PFSK-1 (cell line): ENCODE results near the gene MSANTD7. TPM values are rescaled to one million over a fixed set of nuclear protein-coding genes. Genes with fewer than 3 reads are reported as not detected.
A peak's percentile ranks its signal among the peaks of the same experiment; 100 is the strongest.

Experiments
- FOXP2 ChIP-seq: optimal IDR thresholded peaks from 2 replicates; pipeline ENCODE3; 2011; ENCODE audit warnings: borderline replicate concordance, control low read depth, inconsistent platforms; ENCODE audit not compliant: insufficient read depth; ENCODE audit errors: extremely low read length, extremely low read depth
- POLR2AphosphoS5 ChIP-seq: IDR thresholded peaks from 2 replicates; pipeline ENCODE4 v1.6.1; 2012; ENCODE audit warnings: low read depth, mild to moderate bottlenecking, control low read depth, low read length, moderate library complexity
- SIN3A ChIP-seq: IDR thresholded peaks from 2 replicates; pipeline ENCODE4 v1.6.1; 2012; ENCODE audit warnings: mild to moderate bottlenecking, low read length, moderate library complexity, borderline replicate concordance; ENCODE audit not compliant: insufficient read depth
- TAF1 ChIP-seq: IDR thresholded peaks from 2 replicates; pipeline ENCODE4 v1.6.1; 2012; ENCODE audit warnings: low read length, control low read depth, borderline replicate concordance; ENCODE audit not compliant: insufficient read depth
- polyA plus RNA-seq: library from polyadenylated mRNA; unstranded; fragments of >200 nt; gene quantifications from one replicate; pipeline ENCODE4 v1.2.1, GENCODE V29; 2012; ENCODE audit warnings: low read depth, missing spikeins; ENCODE audit not compliant: insufficient read length
- TF ChIP-seq, protein P1 (sequence below), 2 experiments: IDR thresholded peaks; 2 replicates each; pipeline versions ENCODE4 v1.6.1 to v1.8.0; 2011 to 2012; ENCODE audit warnings: low read depth in 2 of 2, low read length in 2 of 2, control low read depth in 1 of 2, inconsistent platforms in 1 of 2, mild to moderate bottlenecking in 1 of 2, moderate library complexity in 1 of 2; ENCODE audit not compliant: insufficient read depth in 1 of 2

Gene MSANTD7, protein sequence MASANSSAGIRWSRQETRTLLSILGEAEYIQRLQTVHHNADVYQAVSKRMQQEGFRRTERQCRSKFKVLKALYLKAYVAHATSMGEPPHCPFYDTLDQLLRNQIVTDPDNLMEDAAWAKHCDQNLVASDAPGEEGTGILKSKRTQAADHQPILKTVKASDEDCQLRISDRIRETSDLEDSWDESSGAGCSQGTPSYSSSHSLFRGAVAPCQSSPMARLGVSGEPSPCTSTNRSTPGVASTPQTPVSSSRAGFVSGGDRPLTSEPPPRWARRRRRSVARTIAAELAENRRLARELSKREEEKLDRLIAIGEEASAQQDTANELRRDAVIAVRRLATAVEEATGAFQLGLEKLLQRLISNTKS
- polyA plus RNA-seq = 12.0 TPM

DNA sequence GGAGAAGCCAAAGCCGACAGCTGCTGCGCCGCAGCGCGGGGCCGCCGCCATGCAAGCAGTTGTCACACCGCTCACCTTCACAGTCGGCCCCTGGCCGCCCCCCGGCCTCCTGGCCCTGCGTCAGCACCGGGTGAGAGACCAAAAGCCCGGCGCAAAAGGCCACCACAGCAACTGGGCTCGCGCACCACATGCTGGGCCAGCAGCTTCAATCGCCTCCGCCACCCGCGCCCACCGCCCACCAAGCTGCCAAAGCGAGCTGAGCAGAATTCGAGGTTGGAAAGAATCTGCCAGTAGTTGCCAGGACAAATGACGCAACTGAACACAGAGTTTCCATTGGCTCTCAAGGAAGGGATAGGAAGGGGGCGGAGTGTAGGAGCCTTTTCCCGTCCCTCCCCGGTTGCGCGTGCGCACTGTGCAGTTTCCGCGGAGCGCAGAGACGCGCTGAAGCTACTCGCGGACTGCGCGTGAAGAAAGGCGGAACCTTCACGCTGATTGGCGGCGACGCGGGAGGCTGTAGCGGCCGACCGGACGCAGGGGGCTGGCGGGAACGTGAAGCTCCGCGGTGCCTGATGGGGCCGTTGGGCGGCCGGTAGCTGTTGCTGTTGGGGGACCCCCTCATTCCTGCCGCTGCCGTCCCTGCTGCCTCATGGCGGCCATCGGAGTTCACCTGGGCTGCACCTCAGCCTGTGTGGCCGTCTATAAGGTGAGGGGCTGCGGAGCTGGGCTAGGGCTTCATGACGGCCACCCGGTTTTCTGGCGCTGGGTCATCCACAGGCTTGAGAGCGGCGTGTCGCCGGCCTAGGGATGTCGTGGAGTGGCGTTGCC is at the start of gene MSANTD7, which contains the start of the genes CDNF and HSPA14:
MSANTD7 (plus strand) TSS at position 550 of the 825 bp plus-strand sequence. CDS start 3,979 bp downstream, outside the sequence.
CDNF (minus strand) TSS at position 281 of the 825 bp plus-strand sequence; CDS start at position 190, 91 bp downstream.
HSPA14 (plus strand) TSS at position 550 of the 825 bp plus-strand sequence; CDS start at position 647, 97 bp downstream.
- TF ChIP-seq TAF1 (peak; percentile 47; the same call in 1 of the 2 replicates), FOXP2 (peak; percentile 61), SIN3A (no peak), POLR2AphosphoS5 (peak; percentile 61)
- TF ChIP-seq, protein P1, sequence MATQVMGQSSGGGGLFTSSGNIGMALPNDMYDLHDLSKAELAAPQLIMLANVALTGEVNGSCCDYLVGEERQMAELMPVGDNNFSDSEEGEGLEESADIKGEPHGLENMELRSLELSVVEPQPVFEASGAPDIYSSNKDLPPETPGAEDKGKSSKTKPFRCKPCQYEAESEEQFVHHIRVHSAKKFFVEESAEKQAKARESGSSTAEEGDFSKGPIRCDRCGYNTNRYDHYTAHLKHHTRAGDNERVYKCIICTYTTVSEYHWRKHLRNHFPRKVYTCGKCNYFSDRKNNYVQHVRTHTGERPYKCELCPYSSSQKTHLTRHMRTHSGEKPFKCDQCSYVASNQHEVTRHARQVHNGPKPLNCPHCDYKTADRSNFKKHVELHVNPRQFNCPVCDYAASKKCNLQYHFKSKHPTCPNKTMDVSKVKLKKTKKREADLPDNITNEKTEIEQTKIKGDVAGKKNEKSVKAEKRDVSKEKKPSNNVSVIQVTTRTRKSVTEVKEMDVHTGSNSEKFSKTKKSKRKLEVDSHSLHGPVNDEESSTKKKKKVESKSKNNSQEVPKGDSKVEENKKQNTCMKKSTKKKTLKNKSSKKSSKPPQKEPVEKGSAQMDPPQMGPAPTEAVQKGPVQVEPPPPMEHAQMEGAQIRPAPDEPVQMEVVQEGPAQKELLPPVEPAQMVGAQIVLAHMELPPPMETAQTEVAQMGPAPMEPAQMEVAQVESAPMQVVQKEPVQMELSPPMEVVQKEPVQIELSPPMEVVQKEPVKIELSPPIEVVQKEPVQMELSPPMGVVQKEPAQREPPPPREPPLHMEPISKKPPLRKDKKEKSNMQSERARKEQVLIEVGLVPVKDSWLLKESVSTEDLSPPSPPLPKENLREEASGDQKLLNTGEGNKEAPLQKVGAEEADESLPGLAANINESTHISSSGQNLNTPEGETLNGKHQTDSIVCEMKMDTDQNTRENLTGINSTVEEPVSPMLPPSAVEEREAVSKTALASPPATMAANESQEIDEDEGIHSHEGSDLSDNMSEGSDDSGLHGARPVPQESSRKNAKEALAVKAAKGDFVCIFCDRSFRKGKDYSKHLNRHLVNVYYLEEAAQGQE (IDR thresholded peaks at IDR 0.05; ENCODE audit: insufficient read depth in 1 of 2, low read depth in 2 of 2, low read length in 2 of 2) = 0 out of 4 replicates have a peak, but pooled peaks of 1 of the 2 experiments have one; percentile 17

GRCh38 chr10:14798636-14799035 is 39.5 kb upstream of the MSANTD7 start:
- TF ChIP-seq FOXP2 (no peak), TAF1 (no peak), SIN3A (no peak), POLR2AphosphoS5 (no peak)
- TF ChIP-seq, protein P1 (IDR thresholded peaks at IDR 0.05; ENCODE audit: insufficient read depth in 1 of 2, low read depth in 2 of 2, low read length in 2 of 2) = no peak

DNA sequence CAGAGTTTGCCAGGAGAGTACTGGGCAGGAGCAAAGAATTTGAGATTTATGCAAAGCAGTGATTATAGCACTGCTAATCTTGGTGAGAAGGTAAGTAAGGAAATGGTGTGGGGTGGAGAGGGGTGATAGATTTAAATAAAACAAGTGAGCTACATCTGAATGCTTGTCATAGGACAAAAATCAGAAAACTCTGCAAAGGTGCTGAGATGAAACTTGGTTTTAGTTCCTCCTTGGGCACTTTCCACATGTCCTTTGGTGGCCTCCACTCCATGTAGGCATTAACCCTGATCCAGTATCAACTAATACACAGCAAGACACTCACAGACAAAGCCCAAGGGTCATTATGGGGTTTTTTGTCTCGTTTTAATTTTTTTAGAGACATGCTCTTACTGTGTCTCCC is 37.7 kb upstream of the MSANTD7 start:
- TF ChIP-seq SIN3A (no peak), TAF1 (no peak), POLR2AphosphoS5 (no peak), FOXP2 (no peak)
- TF ChIP-seq, protein P1 (IDR thresholded peaks at IDR 0.05; ENCODE audit: insufficient read depth in 1 of 2, low read depth in 2 of 2, low read length in 2 of 2) = no peak

DNA sequence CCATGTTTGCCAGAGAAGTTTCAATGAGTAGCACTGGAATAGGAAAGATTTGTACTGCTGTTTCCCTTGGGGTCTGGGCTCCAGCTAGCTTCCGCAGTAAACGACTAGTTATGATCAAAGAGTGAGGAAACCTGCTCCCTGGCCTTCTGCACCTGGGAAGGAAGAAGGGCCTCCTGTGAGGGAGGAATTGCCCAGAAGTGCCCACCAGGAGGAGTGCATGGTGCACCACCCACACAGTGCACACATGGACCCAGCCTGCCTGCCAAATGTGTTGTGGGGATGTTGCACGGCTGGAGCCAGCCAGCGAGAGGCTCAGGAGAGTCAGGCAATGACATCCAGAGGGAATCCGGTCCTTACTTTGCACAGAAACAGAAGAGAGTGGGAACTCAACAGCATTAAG is 36.4 kb upstream of the MSANTD7 start:
- TF ChIP-seq FOXP2 = no peak
- TF ChIP-seq POLR2AphosphoS5 = no peak
- TF ChIP-seq TAF1 = no peak
- TF ChIP-seq, protein P1 (IDR thresholded peaks at IDR 0.05; ENCODE audit: insufficient read depth in 1 of 2, low read depth in 2 of 2, low read length in 2 of 2) = no peak
- TF ChIP-seq SIN3A = no peak
